ENCODE results near the gene ENSA. TPM values are rescaled to one million over a fixed set of nuclear protein-coding genes. Genes with fewer than 3 reads are reported as not detected.
A peak's percentile ranks its signal among the peaks of the same experiment; 100 is the strongest.

The ENSA gene
- total RNA-seq, 1 experiment from 2014 or later = 276 TPM

DNA sequence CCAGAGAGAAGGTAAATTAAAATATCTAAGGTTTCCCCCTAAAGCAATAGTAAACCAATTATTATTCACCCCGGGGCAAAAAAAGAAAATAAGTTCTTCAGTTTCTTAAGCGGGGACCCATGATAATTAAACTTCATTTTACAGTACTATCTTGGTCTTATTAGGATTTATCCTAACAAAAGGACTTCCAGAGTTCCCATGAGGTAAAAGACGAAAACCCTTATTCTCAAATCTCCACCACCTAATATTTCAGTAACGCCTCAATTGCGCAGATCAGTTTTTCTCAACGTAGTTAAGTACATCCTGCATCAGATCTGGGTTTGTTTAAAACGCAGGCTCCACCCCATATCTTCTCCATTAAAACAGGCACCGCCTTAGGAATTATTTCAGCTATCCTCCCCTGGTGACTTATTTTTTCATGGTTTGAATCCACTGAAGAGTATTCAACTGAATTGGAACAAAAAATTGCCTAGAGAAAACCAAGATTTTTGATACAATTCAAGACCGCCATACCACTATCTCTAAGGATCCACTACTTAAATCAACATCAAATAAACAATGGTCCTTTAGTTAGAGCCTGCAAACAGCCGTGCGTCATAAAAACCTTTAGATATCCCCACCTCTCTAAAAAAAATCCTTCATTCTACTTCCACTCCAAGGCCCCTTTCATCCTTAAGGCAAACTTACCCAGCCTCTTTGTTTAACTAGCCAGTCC, 51.7 kb downstream of the ENSA start:
- DNase-seq = no peak
- BruUV-seq (replicated peaks) = no TSS peak
- CTCF ChIA-PET = interaction anchor here (1.1 to 1.8 kb wide), 3 partner anchors 10 to 45 kb away, joined by 3 to 6 read pairs (median 6); no protein-coding TSS in a partner anchor
- no peak for TF ChIP-seq CTCF (IDR thresholded peaks at IDR 0.05; ENCODE audit: unreplicated experiment)
- peaks cover 30% of the 10 kb centered on the region for H3K4me1 Mint-ChIP-seq (ENCODE audit: low read depth, unreplicated experiment)
- no peaks in the 10 kb centered on the region for H3K9me3 Mint-ChIP-seq (ENCODE audit: low read depth, unreplicated experiment)
- no peaks in the 10 kb centered on the region for H3K27me3 Mint-ChIP-seq (ENCODE audit: unreplicated experiment)
- intact Hi-C loops (cut with micrococcal nuclease; ENCODE audit: unreplicated experiment) = loop anchor here (2.0 to 5.0 kb wide), 3 partner anchors 15 to 90 kb away; no protein-coding TSS in a partner anchor
- peaks cover 81% of the 10 kb centered on the region for H3K36me3 Mint-ChIP-seq (ENCODE audit: insufficient read depth, unreplicated experiment)
- peak overlapping the region; percentile 99 for H3K4me3 Mint-ChIP-seq (ENCODE audit: low read depth, unreplicated experiment)
- peak overlapping the region; percentile 99 for H3K27ac Mint-ChIP-seq (ENCODE audit: unreplicated experiment)

DNA sequence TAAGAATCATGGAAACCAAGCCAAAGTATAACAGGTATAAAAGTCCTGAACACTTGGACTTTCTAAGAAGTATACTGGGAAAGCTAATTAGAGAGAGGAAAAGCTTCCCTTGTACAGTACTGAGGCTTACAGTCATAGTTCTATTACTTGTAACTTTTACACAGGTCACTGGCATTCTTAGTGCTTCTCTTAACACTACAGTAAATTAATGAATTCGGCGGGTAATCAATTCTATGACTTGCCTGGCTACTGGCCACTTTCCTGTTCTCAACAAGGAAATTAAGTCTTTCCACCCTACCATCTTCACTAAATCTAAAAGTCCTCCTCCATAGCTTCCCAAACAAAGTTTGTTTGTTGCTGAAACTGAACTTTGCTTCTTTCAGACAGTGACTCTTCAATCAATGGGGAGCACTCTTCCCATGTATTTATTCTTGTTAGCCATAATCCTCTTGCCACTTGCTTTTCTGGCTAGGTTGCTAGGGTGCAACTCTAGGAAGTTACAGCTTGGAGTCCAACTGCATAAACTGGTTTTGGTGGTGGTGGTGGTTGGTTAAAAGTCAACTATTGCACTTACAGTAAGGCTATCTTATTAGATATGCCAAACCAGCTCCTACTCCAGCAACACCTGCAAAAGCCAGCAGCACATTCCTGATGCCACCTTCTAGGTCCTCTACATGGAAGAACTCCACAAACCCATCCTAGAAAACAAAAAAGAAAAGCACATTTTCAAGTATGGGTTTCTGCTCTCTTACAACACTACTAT, 52.4 kb downstream of the ENSA start:
- Mint-ChIP-seq H3K4me3 (ENCODE audit: low read depth, unreplicated experiment) (peak overlapping the region; percentile 99), H3K27me3 (ENCODE audit: unreplicated experiment) (no peaks in the 10 kb centered on the region), H3K36me3 (ENCODE audit: insufficient read depth, unreplicated experiment) (peaks cover 88% of the 10 kb centered on the region), H3K9me3 (ENCODE audit: low read depth, unreplicated experiment) (no peaks in the 10 kb centered on the region), H3K27ac (ENCODE audit: unreplicated experiment) (peak overlapping the region; percentile 99), H3K4me1 (ENCODE audit: low read depth, unreplicated experiment) (peaks cover 30% of the 10 kb centered on the region)
- peak; percentile 43 for DNase-seq
- CTCF ChIA-PET = interaction anchor here (0.9 to 1.2 kb wide), 3 partner anchors 9 to 16 kb away, joined by 3 to 6 read pairs (median 5); no protein-coding TSS in a partner anchor
- TF ChIP-seq CTCF (IDR thresholded peaks at IDR 0.05; ENCODE audit: unreplicated experiment) = no peak
- intact Hi-C loops (cut with micrococcal nuclease; ENCODE audit: unreplicated experiment) = loop anchor here (1.0 to 5.0 kb wide), 4 partner anchors 9 to 90 kb away; no protein-coding TSS in a partner anchor
- BruUV-seq (replicated peaks) = no TSS peak

GRCh38 chr1:150576367-150576711, 53.1 kb downstream of the ENSA start:
- H3K9me3 Mint-ChIP-seq (ENCODE audit: low read depth, unreplicated experiment) = no peaks in the 10 kb centered on the region
- no peak for TF ChIP-seq CTCF (IDR thresholded peaks at IDR 0.05; ENCODE audit: unreplicated experiment)
- H3K4me3 Mint-ChIP-seq (ENCODE audit: low read depth, unreplicated experiment) = peak overlapping the region; percentile 99
- peak overlapping the region; percentile 99 for H3K27ac Mint-ChIP-seq (ENCODE audit: unreplicated experiment)
- peaks cover 30% of the 10 kb centered on the region for H3K4me1 Mint-ChIP-seq (ENCODE audit: low read depth, unreplicated experiment)
- CTCF ChIA-PET = interaction anchor here (0.9 to 1.2 kb wide), 2 partner anchors 13 to 16 kb away, joined by 3 to 5 read pairs; no protein-coding TSS in a partner anchor
- H3K27me3 Mint-ChIP-seq (ENCODE audit: unreplicated experiment) = no peaks in the 10 kb centered on the region
- peaks cover 95% of the 10 kb centered on the region for H3K36me3 Mint-ChIP-seq (ENCODE audit: insufficient read depth, unreplicated experiment)
- intact Hi-C loops (cut with micrococcal nuclease; ENCODE audit: unreplicated experiment) = loop anchor here (1.0 to 5.0 kb wide), 4 partner anchors 8 to 91 kb away; no protein-coding TSS in a partner anchor
- BruUV-seq (replicated peaks) = no TSS peak
- DNase-seq = no peak

DNA sequence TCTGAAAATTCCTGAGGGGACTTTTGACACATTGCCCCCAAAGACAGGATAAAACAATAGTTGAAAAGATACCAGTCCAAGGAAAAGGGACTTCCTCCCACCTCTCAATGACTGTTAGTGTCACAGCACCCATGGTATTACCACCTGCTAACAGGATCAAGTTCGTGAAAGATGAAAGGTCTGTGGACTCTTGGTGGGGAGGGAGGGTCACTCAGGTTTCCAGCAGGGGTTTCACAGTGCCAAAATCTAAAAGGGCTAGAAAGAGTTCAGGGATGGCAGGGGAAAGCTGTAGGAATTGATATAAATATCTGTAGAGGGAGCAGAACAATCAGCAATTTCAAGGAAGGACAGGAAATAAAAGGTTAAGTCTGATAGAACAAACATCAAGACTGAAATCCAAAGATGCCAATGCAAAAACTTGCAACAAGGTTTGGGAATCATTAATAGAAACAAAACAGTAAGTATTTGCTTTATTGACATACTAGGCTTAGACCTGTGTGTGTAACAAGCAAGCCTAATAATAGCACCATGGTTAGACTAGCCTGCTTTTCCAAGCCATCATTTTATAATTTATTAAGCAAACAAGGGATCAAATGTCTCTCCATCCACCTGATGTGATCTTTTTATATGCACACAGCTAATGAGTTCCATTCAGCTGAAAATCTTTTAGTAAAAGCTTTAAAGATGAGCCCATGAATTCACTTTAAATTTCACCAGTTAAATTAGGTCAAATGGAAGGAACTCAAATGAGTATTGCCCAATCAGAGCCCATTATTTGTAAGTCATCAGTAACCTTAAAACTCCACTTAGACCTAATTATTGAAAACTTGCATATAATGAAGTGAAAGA, 53.7 kb downstream of the ENSA start:
- H3K27ac Mint-ChIP-seq (ENCODE audit: unreplicated experiment) = peak overlapping the region; percentile 99
- no peaks in the 10 kb centered on the region for H3K9me3 Mint-ChIP-seq (ENCODE audit: low read depth, unreplicated experiment)
- TF ChIP-seq CTCF (IDR thresholded peaks at IDR 0.05; ENCODE audit: unreplicated experiment) = no peak
- no peaks in the 10 kb centered on the region for H3K27me3 Mint-ChIP-seq (ENCODE audit: unreplicated experiment)
- DNase-seq = no peak
- H3K36me3 Mint-ChIP-seq (ENCODE audit: insufficient read depth, unreplicated experiment) = peaks cover 100% of the 10 kb centered on the region
- BruUV-seq (replicated peaks) = no TSS peak
- intact Hi-C loops (cut with micrococcal nuclease; ENCODE audit: unreplicated experiment) = loop anchor here (1.0 to 5.0 kb wide), 5 partner anchors 7 to 92 kb away; no protein-coding TSS in a partner anchor
- CTCF ChIA-PET = interaction anchor here (0.7 to 1.3 kb wide), 2 partner anchors 15 to 237 kb away, joined by 3 to 4 read pairs; no protein-coding TSS in a partner anchor
- peak overlapping the region; percentile 99 for H3K4me3 Mint-ChIP-seq (ENCODE audit: low read depth, unreplicated experiment)
- H3K4me1 Mint-ChIP-seq (ENCODE audit: low read depth, unreplicated experiment) = peaks cover 30% of the 10 kb centered on the region
